DOHH2 (cell line): Measurements from ENCODE around the gene ASPDH.

ENCODE experiments used
- EZH2phosphoT487 ChIP-seq: fragments of 200-600 bp; sonication (generic); IDR thresholded peaks from 2 replicates; pipeline ENCODE4 v1.6.1; 2017; ENCODE audit warnings: borderline replicate concordance, mild to moderate bottlenecking, antibody characterized with exemption, low read length, moderate library complexity, mixed read lengths
- TF ChIP-seq, protein P1 (sequence below): fragments of 200-600 bp; sonication (generic); IDR thresholded peaks from one replicate; pipeline ENCODE4 v1.5.1; 2014; ENCODE audit warnings: antibody characterized with exemption, mild to moderate bottlenecking, low read depth, low read length; ENCODE audit not compliant: poor library complexity, severe bottlenecking

DNA sequence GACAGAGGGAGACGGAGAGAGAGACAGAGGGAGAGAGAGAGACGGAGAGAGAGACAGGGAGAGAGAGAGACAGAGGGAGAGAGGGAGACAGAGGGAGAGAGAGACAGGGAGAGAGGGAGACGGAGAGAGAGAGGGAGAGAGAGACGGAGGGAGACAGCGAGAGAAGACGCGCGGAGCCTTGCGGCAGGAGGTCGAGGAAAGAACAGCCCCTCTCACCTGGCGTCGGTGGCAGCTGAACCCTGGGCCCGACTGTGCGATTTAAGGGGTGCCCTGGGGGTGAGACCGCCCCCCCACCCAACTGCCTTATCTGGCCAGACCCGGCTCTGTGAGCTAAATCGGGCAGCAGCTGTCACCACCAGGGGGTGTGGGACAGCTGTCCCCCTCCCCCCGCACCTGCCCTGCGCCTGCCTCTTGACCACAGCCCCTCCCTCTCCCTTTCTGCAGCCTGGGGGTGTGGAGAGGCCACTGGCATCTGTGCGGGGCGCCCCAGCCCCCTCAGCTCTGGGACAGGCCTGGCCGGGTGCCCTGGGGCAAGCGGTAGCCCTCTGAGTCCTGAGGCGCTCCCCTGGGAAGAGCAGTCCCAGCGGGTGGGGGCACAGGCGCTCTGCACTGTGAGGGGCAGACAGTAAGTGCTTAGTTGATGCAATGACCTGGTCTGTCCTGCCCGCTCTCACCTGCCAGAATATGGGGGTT, 13.5 kb downstream of the ASPDH start:
- TF ChIP-seq, protein P1, sequence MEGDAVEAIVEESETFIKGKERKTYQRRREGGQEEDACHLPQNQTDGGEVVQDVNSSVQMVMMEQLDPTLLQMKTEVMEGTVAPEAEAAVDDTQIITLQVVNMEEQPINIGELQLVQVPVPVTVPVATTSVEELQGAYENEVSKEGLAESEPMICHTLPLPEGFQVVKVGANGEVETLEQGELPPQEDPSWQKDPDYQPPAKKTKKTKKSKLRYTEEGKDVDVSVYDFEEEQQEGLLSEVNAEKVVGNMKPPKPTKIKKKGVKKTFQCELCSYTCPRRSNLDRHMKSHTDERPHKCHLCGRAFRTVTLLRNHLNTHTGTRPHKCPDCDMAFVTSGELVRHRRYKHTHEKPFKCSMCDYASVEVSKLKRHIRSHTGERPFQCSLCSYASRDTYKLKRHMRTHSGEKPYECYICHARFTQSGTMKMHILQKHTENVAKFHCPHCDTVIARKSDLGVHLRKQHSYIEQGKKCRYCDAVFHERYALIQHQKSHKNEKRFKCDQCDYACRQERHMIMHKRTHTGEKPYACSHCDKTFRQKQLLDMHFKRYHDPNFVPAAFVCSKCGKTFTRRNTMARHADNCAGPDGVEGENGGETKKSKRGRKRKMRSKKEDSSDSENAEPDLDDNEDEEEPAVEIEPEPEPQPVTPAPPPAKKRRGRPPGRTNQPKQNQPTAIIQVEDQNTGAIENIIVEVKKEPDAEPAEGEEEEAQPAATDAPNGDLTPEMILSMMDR: no peak
- TF ChIP-seq EZH2phosphoT487: no peak
